Fibroblast of the conjunctiva (primary cell): ENCODE data around the gene JPH3.

ENCODE experiments used
- DNase-seq: peaks from one replicate; pipeline ENCODE4 v3.0.0-alpha.2; 2010; ENCODE audit warnings: low read depth

The JPH3 gene

DNA sequence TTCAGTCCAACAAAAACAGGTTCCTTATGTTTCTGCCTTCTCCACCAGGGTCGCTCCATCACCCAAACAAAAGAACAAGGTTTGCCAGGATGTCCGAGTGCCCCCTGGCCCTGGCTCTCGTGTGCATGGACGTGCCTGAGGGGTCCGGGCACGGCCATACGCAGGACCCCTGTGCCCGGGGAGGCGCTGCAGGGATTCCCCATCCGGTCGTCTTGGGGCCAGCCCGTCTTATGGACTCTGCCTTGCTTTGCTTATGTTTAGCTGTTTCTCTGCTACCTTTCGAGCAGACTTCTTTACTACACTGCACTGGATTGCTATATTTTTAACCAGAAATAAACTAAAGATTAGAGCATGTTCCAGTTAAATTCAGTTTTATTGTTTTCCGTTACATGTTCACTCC lies 95.5 kb downstream of the JPH3 start:
- DNase-seq: no peak

DNA sequence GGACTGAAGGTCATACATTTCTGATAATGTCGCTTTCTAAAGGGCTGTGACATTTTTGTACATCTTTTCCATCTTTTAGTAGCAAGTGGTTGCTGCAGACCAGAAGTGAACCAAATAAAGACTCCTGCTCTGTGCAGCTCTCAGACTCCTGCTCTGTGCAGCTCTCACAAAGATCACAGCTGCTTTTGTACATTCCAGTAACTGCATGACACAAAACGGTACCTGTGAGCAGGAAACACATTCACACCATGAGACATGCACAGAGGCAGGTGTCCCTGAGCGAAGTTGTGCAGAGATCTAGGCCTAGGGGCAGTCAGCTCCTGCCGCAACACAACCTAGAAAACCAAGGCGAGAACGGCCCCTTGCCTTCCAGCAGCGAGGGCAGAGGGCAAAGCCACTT lies 95.9 kb downstream of the JPH3 start:
- DNase-seq: no peak

DNA sequence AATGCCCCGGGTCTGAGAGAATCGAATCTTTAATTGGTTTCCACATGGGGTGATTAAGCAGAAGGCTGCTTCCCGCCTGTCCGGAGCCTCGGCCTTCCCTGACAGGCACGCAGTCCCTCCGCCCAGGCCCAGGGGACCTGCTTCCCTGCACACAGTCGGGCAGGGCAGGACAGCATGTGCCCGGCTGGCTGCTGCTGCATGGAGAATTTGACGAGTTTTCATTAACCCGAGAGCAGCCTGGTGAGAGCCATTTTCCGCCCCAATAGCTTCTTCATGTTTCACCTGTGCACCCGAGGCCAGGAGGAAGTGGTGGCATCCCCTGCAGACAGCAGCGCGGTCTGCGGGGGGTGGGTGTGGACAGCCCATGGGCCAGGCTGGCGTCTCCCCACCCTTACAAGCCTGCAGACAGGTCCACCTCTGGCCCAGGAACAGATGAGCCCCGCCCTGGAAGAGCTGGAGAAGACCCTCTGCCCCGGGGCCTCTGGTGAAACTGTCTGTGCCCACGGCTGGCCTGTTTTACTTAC lies 96.4 kb downstream of the JPH3 start:
- no peak for DNase-seq

DNA sequence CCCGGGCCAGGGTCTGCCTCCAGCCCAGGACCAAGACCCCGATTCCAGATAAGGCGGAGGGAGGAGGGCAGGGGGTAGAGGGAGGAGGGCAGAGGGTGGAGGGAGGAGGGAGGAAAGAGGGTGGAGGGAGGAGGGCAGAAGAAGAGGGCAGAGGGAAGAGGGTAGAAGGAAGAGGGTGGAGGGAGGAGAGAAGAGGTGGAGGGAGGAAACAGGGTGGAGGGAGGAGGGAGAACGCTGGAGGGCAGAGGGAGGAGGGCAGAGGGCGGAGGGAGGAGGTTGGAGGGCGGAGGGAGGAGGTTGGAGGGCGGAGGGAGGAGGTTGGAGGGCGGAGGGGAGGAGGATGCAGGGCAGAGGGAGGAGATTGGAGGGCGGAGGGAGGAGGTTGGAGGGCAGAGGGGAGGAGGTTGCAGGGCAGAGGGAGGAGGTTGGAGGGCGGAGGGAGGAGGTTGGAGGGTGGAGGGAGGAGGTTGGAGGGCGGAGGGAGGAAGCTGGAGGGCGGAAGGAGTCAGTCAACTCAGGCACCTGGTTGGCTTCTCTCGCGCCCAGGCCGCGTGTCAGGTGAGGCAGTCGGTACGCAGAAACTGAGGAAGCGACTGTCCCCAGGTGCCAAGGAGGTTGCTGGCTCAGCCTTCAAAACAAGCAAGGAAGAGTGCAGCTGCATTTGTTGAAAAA lies 98.2 kb downstream of the JPH3 start:
- DNase-seq: no peak

DNA sequence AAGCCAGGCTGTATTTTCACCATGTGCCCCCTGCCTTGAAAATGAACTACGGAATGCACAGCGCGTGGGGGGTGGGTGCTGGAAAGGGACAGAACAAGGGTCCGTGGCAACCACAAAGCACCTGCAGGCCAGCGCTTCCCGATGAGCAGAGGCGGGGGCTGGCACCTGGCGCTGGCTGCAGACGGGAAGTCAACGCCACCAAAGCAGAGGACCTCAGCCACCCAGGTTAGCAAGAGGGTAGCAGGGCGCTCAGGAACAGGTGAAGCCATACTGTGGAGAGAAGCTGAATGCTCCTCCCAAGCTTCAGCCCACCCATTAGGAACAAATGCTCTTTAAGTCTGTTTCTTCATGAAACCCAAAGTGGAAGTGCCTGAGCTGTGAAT lies 98.8 kb downstream of the JPH3 start:
- no peak for DNase-seq

DNA sequence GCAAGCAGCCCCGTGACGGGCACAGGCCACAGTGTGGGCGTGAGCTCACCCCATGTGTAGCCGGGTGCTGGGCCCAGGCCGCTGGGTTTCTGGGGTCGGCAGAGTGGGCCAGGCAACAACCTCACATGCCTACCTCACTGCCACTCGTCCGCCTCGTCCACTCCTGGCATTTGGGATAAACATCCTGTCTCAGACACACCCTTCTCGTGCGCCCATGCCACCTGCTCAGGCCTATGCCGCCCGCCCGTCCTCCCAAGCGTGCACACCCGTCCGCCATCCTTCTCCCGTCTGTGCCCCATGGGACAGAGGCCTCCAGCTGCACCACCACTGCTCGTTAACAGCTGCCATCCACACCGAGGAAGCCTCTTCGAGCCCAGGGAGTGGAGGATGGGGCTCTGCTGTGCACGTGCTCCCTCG lies 99.2 kb downstream of the JPH3 start:
- no peak for DNase-seq

DNA sequence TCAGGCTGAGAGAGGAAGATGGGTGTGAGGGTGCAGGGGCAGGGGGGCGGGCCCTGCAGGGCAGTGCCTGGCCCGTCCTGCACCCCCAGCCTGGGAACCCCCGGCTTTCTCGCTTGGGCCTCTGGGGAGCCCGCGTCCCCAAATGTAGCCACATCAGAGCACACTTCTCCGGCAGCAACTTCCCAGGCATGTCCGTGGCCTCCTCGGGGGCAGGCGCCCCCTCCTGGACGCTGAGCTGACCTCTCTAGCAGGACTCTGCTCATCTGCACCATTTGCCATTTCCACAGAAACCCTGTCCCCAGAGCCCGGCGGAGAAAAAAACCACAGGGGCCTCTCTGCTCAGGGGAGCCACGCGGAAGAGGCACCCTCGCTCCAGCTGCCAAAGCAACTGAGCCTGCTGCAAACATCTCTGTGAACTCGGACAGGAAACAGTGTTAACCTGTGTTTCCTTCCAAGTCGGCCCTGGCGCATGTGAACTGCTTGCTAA lies 100.1 kb downstream of the JPH3 start:
- DNase-seq: no peak

DNA sequence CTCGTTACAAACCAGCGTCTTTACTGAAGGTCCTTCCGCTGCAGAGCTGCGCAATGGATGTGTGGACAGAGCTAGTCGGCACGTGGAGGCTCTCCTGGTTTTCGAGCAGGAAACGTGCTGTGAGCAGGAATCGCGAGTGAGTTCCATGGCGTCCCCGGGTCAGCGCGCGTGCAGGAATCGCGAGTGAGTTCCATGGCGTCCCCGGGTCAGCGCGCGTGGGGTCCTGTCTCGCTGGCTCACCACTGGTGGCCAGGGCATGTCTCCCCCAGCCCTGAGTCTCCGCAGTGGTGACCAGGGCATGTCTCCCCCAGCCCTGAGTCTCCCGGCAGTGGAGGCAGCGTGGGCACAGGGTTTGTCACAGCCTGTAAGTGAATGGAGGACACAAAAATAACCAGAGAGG lies 100.8 kb downstream of the JPH3 start:
- no peak for DNase-seq

DNA sequence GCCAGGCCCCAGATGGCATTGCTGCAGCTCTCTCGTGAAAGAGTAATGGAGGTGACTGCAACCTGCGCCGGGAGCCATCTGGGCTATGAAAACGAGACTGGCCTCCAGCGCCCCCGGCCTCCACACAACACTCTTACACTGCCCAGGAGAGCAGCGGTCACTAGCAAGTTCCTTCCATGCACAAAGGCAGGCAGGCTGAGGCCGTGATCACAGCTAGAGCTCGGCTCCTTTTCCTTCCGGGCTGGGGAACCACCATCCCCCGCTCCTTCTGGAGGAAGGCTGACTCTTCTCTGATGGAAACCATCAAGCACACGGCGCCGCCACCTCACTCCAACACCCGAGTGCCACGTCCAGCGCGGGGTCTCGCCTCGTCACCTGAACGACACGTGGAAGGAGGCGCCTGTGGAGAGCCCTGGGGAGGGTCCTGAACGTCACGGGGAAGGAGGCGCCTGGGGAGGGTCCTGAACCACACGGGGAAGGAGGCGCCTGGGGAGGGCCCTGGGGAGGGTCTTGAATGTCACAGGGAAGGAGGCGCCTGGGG lies 101.6 kb downstream of the JPH3 start:
- no peak for DNase-seq

DNA sequence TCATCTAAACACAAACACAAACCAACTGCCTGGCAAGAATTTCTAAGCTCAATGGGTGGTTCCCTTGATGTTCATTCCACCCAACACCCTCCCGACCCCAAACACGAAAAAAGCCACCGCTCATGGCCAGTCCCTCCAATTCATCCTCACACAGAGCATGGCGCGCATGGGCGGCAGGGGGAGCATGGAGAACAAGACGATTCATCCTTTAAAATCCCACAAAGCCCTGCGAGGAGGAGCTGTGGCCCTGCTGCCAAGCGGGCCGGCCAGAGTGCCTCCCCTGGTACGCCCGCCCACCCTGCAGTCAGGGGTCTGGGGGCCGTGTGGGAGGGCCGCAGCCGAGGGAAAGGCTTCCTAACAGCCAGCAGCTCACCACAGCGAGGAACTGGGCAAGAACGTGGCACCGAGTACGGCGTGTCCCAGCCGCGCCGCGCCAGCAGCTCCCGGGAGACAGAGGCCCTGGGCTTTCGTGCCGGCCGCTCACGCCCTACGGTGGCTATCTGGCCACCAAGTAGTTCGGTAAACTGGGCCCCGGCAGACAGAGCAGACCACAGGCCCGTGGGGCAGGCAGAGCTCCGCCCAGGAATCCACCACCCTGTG lies 102.5 kb downstream of the JPH3 start:
- DNase-seq: no peak

DNA sequence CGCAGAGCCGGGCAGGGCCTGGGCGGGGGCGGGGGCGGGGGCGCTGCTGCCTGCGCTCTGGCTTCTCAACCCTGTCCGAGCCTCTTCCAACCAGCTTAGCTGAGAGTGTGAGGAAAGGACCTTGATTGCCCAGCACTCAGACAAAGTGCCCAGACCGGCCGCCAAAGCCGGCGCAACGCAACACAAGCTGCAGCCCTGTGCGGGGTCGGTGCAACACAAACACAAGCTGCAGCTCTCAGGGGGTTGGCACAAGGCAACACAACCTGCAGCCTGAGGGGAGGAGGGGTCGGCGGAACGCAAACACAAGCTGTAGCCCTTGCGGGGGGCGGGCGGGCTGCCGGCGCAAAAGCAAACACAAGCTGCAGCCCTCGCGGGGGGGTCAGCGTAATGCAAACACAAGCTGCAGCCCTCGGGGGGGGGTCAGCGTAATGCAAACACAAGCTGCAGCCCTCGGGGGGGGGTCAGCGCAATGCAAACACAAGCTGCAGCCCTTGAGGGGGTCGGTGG lies 103.5 kb downstream of the JPH3 start:
- no peak for DNase-seq

DNA sequence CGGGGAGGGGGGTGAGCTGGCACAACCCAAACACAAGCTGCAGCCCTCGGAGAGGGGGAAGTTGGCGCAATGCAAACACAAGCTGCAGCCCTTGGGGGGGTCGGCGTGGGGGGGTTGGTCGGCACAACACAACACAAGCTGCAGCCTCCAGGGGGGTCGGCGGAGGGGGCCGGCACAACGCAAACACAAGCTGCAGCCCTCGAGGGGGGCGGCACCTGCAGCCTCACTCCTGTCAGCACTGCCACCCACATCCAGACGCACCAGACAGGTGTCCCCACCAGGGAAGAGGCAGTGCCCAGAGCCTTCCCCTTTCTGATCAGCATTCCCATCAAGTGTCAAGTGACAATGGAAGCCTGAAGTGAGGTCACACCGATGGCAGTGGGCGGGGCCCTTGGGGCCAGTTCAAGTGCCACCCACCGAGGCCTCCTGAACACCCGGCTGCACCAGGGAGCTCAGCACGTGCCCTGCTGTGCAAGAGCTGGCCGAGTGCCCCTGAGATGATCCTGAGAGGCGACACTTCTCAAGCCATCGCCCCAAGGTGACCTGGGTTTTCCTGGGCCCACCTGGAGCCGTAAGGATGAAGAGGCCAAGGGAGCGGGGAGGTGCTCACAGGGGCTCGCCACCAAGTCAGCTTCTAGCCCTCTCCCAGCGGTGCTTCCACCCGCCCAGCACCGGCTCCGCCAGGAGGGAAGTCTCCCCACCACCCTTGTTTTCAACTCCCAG lies 104.1 kb downstream of the JPH3 start:
- DNase-seq: no peak

DNA sequence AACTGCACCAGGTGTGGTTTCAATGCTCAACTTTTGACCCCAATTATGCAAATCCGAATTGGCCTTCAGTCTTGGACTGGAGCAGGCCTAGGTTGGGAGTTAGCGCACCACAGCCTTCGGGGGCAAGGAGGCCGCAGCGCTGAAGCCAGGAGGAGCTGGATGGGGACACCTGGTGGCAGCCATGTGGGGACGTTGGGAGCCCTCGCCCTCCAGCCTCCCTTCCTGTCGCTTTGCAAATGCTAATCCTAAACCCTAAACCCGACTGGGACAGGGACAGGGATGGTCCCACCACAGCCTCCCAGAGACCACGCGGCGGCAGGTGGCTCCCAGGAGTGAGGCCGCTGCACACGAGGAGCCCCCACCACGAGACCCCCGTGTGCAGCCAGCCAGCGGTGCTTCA lies 104.8 kb downstream of the JPH3 start:
- no peak for DNase-seq

DNA sequence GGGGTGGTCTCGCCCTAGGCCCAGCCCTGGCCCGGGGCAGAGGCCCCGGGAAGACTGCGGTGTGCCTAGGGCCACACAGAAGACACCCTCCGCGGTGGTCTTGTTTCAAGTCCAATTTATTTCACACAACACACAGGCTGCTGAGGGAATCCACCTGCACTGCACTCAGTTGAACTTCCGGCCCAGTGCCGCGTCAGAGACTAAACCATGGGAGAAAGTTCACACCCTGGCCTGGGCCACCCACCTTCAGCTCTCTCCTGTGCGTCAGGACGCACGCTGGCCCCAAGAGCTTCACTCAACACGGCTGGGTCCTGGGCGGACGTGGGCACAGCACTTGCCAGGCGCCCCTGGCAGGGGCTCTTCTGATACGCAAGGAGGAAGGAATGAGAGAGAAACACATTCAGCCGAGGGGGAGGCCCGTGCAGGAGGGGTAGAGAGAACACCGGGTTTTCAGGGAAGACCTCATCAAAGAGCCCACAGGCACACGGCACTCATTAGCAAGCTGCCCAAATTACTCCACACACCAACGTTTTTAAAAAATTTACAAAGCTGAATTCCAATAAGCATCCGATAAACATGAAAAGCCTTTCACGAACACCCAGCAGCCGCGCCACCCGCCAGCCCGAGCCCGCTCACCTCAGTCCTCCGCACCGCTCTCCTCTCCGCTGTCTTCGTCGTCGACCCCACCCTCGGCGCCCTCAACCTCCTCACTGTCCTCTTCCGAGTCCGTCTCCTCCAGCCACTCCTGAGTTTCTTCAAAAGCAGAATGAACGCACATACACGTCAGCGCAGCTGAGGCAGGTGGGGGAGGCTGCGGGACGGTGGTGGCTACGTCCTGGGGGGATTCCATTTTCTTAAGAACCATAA lies 105.6 kb downstream of the JPH3 start:
- no peak for DNase-seq

DNA sequence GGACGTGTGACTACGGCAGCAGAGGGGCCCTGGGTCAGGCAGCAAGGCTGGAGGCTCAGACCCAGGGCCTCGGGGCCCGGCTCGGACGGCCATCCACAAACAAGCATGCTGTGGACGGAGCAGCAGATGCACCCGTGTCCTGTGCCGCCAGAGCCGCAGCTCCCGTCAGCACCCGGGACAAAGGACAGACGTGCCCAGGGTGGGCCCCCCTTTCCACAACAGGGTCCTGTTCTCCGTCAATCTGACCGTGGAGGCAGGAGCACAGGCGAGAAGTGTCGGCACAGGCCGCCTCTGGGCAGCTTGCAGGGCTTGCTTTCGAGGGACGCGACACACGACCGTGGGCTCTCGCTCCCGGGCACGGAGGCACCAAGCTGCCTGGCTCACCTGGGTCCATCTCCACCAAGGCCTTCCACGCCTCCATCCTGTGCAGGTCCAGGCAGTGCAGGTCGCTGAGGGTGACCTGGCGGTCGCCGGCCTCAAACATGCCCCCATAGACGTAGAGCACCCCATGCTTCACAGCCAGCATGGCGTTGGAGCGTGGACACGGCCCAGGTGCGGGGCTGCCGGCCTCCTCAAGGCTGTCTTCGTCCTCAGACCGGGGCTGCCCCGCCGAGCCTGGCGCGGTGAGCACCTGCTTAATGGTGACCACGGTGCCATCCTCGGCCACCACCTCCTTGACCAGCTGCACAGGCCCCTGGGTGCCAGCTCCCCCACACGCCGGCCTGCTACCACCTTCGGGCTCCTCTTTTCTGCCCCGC lies 106.8 kb downstream of the JPH3 start:
- DNase-seq: no peak

DNA sequence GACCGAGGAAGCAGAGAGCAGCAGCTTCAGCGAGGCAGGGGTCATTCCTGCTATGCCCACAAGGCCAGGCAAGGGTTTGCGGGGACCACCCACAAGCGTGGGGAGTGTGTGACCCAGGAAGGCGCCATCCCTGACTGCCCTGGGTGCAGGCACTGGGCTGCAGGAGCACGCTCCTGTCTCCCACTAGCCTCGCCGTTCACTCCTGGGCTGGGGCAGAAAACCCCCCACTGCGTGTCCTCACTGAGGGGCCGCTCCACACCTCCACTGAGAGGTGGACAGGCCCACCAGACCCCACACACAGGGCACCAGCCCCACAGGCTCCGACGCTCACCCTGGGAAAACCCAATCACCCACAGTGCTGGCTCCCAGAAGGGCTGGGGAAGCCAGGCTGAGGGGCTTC lies 107.4 kb downstream of the JPH3 start:
- DNase-seq: no peak

DNA sequence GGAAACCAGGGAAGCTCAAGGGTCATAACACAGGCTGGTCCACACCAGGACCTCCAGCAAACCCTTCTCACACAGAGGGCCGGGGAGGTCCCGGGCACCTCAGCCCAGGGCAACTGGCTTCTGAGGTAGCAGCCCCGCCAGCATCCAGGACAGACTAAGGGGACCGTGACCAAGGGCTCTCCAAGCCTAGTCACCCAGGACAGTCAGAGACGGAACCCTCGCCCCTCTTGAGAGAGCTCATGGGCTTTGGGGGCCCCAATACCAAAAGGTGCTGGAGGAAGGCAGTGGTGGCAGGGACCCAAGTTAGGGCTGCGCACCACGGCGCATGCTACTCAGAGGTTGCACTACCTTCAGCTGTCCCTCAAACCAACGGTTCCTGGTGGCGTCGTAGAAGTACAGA lies 108.6 kb downstream of the JPH3 start:
- DNase-seq: no peak

DNA sequence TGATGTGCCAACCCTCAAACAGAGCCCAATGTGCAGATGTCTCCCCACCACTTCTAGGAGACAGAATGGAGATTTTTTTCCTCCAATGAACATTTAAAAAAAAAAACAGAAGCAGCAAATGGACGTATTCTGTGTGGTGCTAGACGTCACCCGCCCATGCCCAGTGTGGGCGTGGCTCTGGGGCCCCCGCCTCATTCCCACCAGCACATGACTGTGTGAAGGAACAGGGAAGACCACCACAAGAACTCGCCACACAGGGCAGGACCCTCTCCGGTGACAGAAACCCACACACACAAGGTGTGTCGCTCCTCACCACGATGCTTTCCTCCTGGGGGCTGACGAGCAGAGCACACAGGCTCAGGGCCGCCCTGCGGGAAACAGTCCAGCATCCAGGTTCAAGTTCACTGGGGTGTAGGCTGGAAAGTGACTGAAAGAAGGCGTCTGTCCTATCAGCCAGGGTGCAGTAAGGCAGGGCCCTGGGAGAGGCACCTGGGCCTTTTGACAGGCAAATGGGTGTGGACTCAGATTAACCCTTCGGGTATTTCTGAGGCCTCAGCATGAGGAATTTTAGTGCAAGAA lies 110.0 kb downstream of the JPH3 start:
- DNase-seq: no peak

DNA sequence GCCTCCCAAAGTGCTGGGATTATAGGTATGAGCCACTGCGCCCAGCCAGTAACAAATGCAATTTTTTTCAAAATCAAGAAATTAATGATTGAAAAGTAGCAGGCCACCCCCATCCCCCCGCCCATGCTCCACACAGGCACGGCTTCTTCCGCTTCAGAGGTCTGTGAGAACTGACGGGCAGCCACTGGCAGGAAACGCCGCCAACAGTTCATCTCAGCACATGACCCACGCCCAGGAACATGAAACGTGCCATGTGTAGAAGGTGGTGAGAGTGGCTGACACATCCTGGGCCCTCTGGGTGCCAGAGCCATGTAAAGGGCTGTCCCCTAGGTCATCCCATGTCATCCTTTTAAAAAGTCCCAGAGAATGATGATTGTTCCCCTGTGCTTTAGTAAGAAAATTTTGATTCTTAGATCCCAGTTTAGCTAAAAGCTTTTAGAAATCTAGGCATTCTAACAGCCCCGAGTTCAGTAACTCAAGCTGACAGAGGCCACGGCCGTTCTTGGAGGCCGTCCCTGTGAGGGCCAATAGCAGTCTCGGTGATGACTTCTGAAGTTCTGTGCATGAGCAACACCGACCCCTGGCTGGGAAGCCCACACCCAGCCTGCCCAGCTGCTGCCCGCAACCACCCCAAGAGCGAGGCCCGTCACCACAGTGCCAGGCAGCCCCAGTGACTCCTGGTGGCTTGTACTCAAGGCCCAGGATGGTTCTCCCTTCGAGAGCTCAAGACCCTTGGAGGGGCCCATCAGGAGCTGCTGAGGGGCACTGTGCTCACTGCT lies 111.3 kb downstream of the JPH3 start:
- no peak for DNase-seq

DNA sequence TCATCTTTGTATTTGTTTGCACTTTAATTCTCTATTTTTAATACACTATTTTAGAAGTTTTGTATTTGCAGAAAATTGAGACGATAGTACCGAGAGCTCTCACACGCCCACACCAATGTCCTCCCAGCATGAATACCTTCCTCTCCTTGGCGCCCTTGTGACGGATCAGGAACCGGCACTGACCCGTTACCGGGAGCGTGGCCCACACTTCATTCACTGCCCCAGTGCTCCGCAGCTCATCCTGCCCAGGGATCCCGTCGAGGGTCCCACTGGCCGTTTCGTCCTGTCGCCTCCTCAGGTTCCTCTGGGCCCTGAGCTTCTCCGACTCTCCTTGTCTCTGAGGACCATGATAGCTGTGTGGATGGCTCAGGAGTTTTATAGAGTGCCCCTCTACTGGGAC lies 112.9 kb downstream of the JPH3 start:
- no peak for DNase-seq
